OCI-LY7 (cell line): ENCODE results near the gene AGPAT3.

ENCODE experiments used
- EZH2phosphoT487 ChIP-seq: fragments of 200-600 bp; sonication (generic); IDR thresholded peaks from 2 replicates; pipeline ENCODE4 v1.6.1; 2018; ENCODE audit warnings: low read depth, borderline replicate concordance, mild to moderate bottlenecking, mixed run types, antibody characterized with exemption, low read length, moderate library complexity, mixed read lengths
- TF ChIP-seq, protein P1 (sequence below): fragments of 200-600 bp; sonication (generic); conservative IDR thresholded peaks from 2 replicates; pipeline ENCODE4 v1.5.1; 2014; ENCODE audit warnings: mild to moderate bottlenecking, antibody characterized with exemption, low read length, moderate library complexity, mixed read lengths

DNA sequence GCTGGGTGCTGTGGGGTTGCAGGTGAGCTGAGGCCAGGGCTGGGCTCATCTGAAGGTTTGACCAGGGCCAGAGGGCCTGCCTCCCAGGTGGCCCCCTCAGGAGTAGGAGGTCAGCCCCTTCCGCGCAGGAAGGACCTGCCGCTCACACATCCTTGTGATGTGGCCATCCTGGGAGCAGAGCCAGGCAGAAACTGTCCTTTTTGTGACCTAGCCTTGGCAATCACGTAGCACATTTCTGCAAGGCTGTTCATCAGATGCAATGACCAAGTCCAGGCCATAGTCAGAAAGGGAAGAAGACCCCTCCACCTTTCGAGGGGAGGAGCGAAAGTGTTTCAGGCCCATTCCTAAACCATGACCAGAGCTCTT lies 91.6 kb downstream of the AGPAT3 start:
- TF ChIP-seq, protein P1, sequence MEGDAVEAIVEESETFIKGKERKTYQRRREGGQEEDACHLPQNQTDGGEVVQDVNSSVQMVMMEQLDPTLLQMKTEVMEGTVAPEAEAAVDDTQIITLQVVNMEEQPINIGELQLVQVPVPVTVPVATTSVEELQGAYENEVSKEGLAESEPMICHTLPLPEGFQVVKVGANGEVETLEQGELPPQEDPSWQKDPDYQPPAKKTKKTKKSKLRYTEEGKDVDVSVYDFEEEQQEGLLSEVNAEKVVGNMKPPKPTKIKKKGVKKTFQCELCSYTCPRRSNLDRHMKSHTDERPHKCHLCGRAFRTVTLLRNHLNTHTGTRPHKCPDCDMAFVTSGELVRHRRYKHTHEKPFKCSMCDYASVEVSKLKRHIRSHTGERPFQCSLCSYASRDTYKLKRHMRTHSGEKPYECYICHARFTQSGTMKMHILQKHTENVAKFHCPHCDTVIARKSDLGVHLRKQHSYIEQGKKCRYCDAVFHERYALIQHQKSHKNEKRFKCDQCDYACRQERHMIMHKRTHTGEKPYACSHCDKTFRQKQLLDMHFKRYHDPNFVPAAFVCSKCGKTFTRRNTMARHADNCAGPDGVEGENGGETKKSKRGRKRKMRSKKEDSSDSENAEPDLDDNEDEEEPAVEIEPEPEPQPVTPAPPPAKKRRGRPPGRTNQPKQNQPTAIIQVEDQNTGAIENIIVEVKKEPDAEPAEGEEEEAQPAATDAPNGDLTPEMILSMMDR: no peak
- no peak for TF ChIP-seq EZH2phosphoT487
